CD14-positive monocyte (primary cell): Measurements from ENCODE around the gene SCP2. TPM values are rescaled to one million over a fixed set of nuclear protein-coding genes. Genes with fewer than 3 reads are reported as not detected.

ENCODE experiments used
- DNase-seq, 3 donors: peaks; one replicate each; pipeline ENCODE4 v3.0.0-alpha.2; 2011 to 2022
- H2AFZ ChIP-seq: 2 replicates; pipeline ENCODE4 v1.6.0; 2012; ENCODE audit warnings: mild to moderate bottlenecking, low read depth, low read length, inconsistent platforms; ENCODE audit not compliant: insufficient read depth, poor library complexity, severe bottlenecking
- H3K27ac ChIP-seq, 2 donors: 1 replicate in 1 of 2; 2 replicates in 1 of 2; pipeline ENCODE4 v1.5.1; 2012 to 2013; ENCODE audit warnings: low read length in 2 of 2, control low read depth in 1 of 2, inconsistent platforms in 1 of 2, low read depth in 1 of 2, mild to moderate bottlenecking in 1 of 2
- H3K27me3 ChIP-seq, 2 donors: one replicate each; pipeline versions ENCODE4 v1.6.0 to v1.6.1; 2011 to 2013; ENCODE audit warnings: low read length in 2 of 2; ENCODE audit not compliant: control insufficient read depth in 2 of 2, insufficient read depth in 2 of 2
- H3K36me3 ChIP-seq, 2 donors: replicated peaks in 1 of 2; 1 replicate in 1 of 2; 2 replicates in 1 of 2; pipeline versions ENCODE4 v1.5.1 to v1.6.1; 2012 to 2013; ENCODE audit warnings: low read length in 2 of 2, control low read depth in 1 of 2, inconsistent platforms in 1 of 2, mild to moderate bottlenecking in 1 of 2; ENCODE audit not compliant: insufficient read depth in 2 of 2, control insufficient read depth in 1 of 2
- H3K4me1 ChIP-seq, 2 donors: 1 replicate in 1 of 2; 2 replicates in 1 of 2; pipeline versions ENCODE4 v1.5.1 to v1.6.1; 2012 to 2013; ENCODE audit warnings: low read length in 2 of 2, control low read depth in 1 of 2, inconsistent platforms in 1 of 2, mild to moderate bottlenecking in 1 of 2, moderate library complexity in 1 of 2; ENCODE audit not compliant: insufficient read depth in 2 of 2, control insufficient read depth in 1 of 2
- H3K4me2 ChIP-seq: replicated peaks from 2 replicates; pipeline ENCODE3; 2012; ENCODE audit warnings: low read length, moderate library complexity, mild to moderate bottlenecking; ENCODE audit not compliant: poor library complexity, severe bottlenecking; ENCODE audit errors: extremely low read depth
- H3K4me3 ChIP-seq, 3 experiments: fragments of 200-600 bp in 1 of 3; sonication (generic) in 1 of 3; replicated peaks in 1 of 3; 1 replicate in 2 of 3; 2 replicates in 1 of 3; pipeline ENCODE4 v1.5.1; 2011 to 2013; ENCODE audit warnings: low read length in 3 of 3, mild to moderate bottlenecking in 3 of 3, control low read depth in 2 of 3, low read depth in 2 of 3, inconsistent platforms in 1 of 3, moderate library complexity in 1 of 3
- H3K79me2 ChIP-seq: 2 replicates; pipeline ENCODE4 v1.6.0; 2012; ENCODE audit warnings: mild to moderate bottlenecking, control low read depth, inconsistent platforms, low read length, moderate library complexity; ENCODE audit not compliant: insufficient read depth
- H3K9ac ChIP-seq: 2 replicates; pipeline ENCODE4 v1.6.0; 2017; ENCODE audit warnings: low read length, mild to moderate bottlenecking; ENCODE audit not compliant: insufficient read depth, poor library complexity, severe bottlenecking
- H3K9me3 ChIP-seq, 2 donors: replicated peaks in 1 of 2; 1 replicate in 1 of 2; 2 replicates in 1 of 2; pipeline versions ENCODE4 v1.5.1 to v1.6.1; 2012 to 2013; ENCODE audit warnings: low read length in 2 of 2, control low read depth in 1 of 2; ENCODE audit not compliant: control insufficient read depth in 1 of 2, insufficient read depth in 1 of 2
- H4K20me1 ChIP-seq: 2 replicates; pipeline ENCODE4 v1.6.0; 2012; ENCODE audit warnings: mild to moderate bottlenecking, low read length, control low read depth, moderate library complexity; ENCODE audit not compliant: insufficient read depth
- H3K27ac Mint-ChIP-seq, 7 donors: one replicate each; pipeline ENCODE4 v1.8.0; 2020; ENCODE audit warnings: mild to moderate bottlenecking in 7 of 7, mixed read lengths in 7 of 7, moderate library complexity in 6 of 7, inconsistent platforms in 2 of 7
- H3K27me3 Mint-ChIP-seq, 3 donors: one replicate each; pipeline ENCODE4 v1.8.0; 2021 to 2022; ENCODE audit warnings: low read depth in 3 of 3, mild to moderate bottlenecking in 3 of 3, mixed read lengths in 3 of 3, moderate library complexity in 3 of 3, inconsistent platforms in 1 of 3
- H3K36me3 Mint-ChIP-seq, 2 donors: one replicate each; pipeline ENCODE4 v1.8.0; 2020; ENCODE audit warnings: mixed read lengths in 2 of 2, inconsistent platforms in 1 of 2, mild to moderate bottlenecking in 1 of 2
- H3K4me1 Mint-ChIP-seq: one replicate; pipeline ENCODE4 v1.8.0; 2020; ENCODE audit warnings: mild to moderate bottlenecking, mixed read lengths
- H3K4me3 Mint-ChIP-seq, 2 donors: one replicate each; pipeline ENCODE4 v1.8.0; 2020; ENCODE audit warnings: mild to moderate bottlenecking in 2 of 2, mixed read lengths in 2 of 2, moderate library complexity in 1 of 2
- H3K9me3 Mint-ChIP-seq, 7 donors: one replicate each; pipeline ENCODE4 v1.8.0; 2020 to 2022; ENCODE audit warnings: mixed read lengths in 7 of 7, mild to moderate bottlenecking in 6 of 7, moderate library complexity in 6 of 7, inconsistent platforms in 2 of 7
- CTCF ChIP-seq: fragments of 200-600 bp; IDR thresholded peaks from one replicate; pipeline ENCODE4 v1.8.0; 2022; ENCODE audit warnings: antibody characterized with exemption, mild to moderate bottlenecking
- WGBS: methylation state at CpG from one replicate; pipeline ENCODE4 v1.1.5; 2013; ENCODE audit warnings: missing lambda C conversion rate; ENCODE audit not compliant: insufficient coverage; 5-methylcytosine and 5-hydroxymethylcytosine counted together
- intact Hi-C, 2 donors: fragments of 100-400 bp; cut with micrococcal nuclease; formaldehyde crosslinking; loops; one replicate each; pipeline versions ENCODE4 v1.15.0 to v1.15.1; 2023
- polyA plus RNA-seq, 3 donors: library from polyadenylated mRNA; depleted of rRNA in 1 of 3; unstranded in 2 of 3; stranded (reverse) in 1 of 3; fragments of 300-500 nt in 2 of 3; fragments of >200 nt in 1 of 3; fragmentation: Illumina TruSeq in 2 of 3; gene quantifications; 1 replicate in 2 of 3; 2 replicates in 1 of 3; pipeline ENCODE4 v1.2.3, GENCODE V29; 2012 to 2021

The SCP2 gene
- polyA plus RNA-seq, 3 donors: 56.3 to 197 (median 156) TPM

- Histone ChIP-seq H3K27ac (no peak overlapping the region), H3K4me2 (no peak overlapping the region), H3K27me3 (no peaks in the 10 kb centered on the region), H4K20me1 (no peaks in the 10 kb centered on the region), H3K9ac (no peak overlapping the region), H3K4me3 (no peak overlapping the region), H3K9me3 (no peaks in the 10 kb centered on the region), H3K4me1 (no peaks in the 10 kb centered on the region), H3K79me2 (no peaks in the 10 kb centered on the region), H2AFZ (no peak overlapping the region), H3K36me3 (no peaks in the 10 kb centered on the region)
- peaks cover 0 to 2% (median 0%) of the 10 kb centered on the region in 7 donors for H3K9me3 Mint-ChIP-seq
- WGBS: no CpG with 5 or more reads among the region's 3 CpGs
- H3K27ac Mint-ChIP-seq: no peak overlapping the region
- peaks cover 6 to 26% of the 10 kb centered on the region in 2 donors for H3K36me3 Mint-ChIP-seq
- H3K4me3 Mint-ChIP-seq: no peak overlapping the region
- H3K4me1 Mint-ChIP-seq: peaks cover 6% of the 10 kb centered on the region
- DNase-seq: no peak
- intact Hi-C loops: no loop called here
- H3K27me3 Mint-ChIP-seq: peaks cover 0 to 2% (median 2%) of the 10 kb centered on the region in 3 donors
- no peak for TF ChIP-seq CTCF
These were observed 16.9 kb downstream of the SCP2 start for GRCh38 chr1:52943876-52944416.

- H2AFZ ChIP-seq: no peak overlapping the region
- Mint-ChIP-seq H3K27ac (no peak overlapping the region), H3K4me3 (no peak overlapping the region), H3K4me1 (peaks cover 6% of the 10 kb centered on the region), H3K36me3 (peaks cover 6 to 30% of the 10 kb centered on the region in 2 donors), H3K27me3 (peaks cover 0 to 2% (median 2%) of the 10 kb centered on the region in 3 donors), H3K9me3 (peaks cover 0 to 4% (median 2%) of the 10 kb centered on the region in 7 donors)
- TF ChIP-seq CTCF: no peak
- H3K4me2 ChIP-seq: no peak overlapping the region
- no peak overlapping the region for H3K4me3 ChIP-seq
- intact Hi-C loops: no loop called here
- DNase-seq: no peak
- no peaks in the 10 kb centered on the region for H4K20me1 ChIP-seq
- H3K27ac ChIP-seq: no peak overlapping the region
- H3K79me2 ChIP-seq: no peaks in the 10 kb centered on the region
- WGBS: 99% methylated on average over 5 of the region's 10 CpGs
- no peaks in the 10 kb centered on the region for H3K36me3 ChIP-seq
- no peak overlapping the region for H3K9ac ChIP-seq
- H3K9me3 ChIP-seq: no peaks in the 10 kb centered on the region
- no peaks in the 10 kb centered on the region for H3K27me3 ChIP-seq
- no peaks in the 10 kb centered on the region for H3K4me1 ChIP-seq
These were observed 17.5 kb downstream of the SCP2 start for GRCh38 chr1:52944566-52944965.
